H1 (cell line): ENCODE measurements around the gene WASL. TPM values are rescaled to one million over a fixed set of nuclear protein-coding genes. Genes with fewer than 3 reads are reported as not detected.

Experiments
- CTCF ChIA-PET: fragments of 300-600 bp; sonication (Branson Sonifier 250); formaldehyde crosslinking; loops from one replicate; lab custom pipeline; 2021; ENCODE audit not compliant: partially characterized antibody; lab: Charles Lee
- POLR2A ChIA-PET: fragments of 300-600 bp; sonication (Branson Sonifier 250); formaldehyde crosslinking; loops from one replicate; lab custom pipeline; 2021; ENCODE audit warnings: inconsistent platforms; ENCODE audit not compliant: partially characterized antibody; lab: Charles Lee
- DNase-seq, 2 experiments: peaks; one replicate each; pipeline versions ENCODE4 v3.0.0 to v3.0.0-alpha.2; 2010 to 2022; ENCODE audit warnings: low spot score in 2 of 2, low read depth in 1 of 2, mixed read lengths in 1 of 2
- FAIRE-seq: peaks from 2 replicates; lab custom pipeline; 2011; peaks lifted over from hg19 to GRCh38; lab: Jason Lieb, UNC
- H2AFZ ChIP-seq: 2 replicates; pipeline ENCODE4 v1.8.1; 2012; ENCODE audit warnings: low read length, inconsistent platforms
- H2AK5ac ChIP-seq: 2 replicates; pipeline ENCODE4 v1.6.1; 2013; ENCODE audit warnings: low read depth, low read length
- H2BK120ac ChIP-seq: replicated peaks from 2 replicates; pipeline ENCODE3; 2013; ENCODE audit warnings: low read depth, low read length, inconsistent platforms
- H2BK12ac ChIP-seq: 2 replicates; pipeline ENCODE4 v1.6.1; 2013; ENCODE audit warnings: low read depth, low read length
- H2BK15ac ChIP-seq: 2 replicates; pipeline ENCODE4 v1.6.1; 2013; ENCODE audit warnings: low read length
- H2BK20ac ChIP-seq: 2 replicates; pipeline ENCODE4 v1.6.1; 2013; ENCODE audit warnings: low read length
- H2BK5ac ChIP-seq: 2 replicates; pipeline ENCODE4 v1.6.1; 2013; ENCODE audit warnings: low read depth, low read length
- H3K14ac ChIP-seq: 2 replicates; pipeline ENCODE4 v1.6.1; 2013; ENCODE audit warnings: inconsistent platforms; ENCODE audit not compliant: insufficient read length
- H3K18ac ChIP-seq: 2 replicates; pipeline ENCODE4 v1.6.1; 2013; ENCODE audit warnings: low read length; ENCODE audit errors: extremely low read depth
- H3K23ac ChIP-seq: 2 replicates; pipeline ENCODE4 v1.6.1; 2013; ENCODE audit warnings: inconsistent platforms; ENCODE audit not compliant: insufficient read length
- H3K23me2 ChIP-seq: 2 replicates; pipeline ENCODE4 v1.6.1; 2013; ENCODE audit warnings: low read depth, low read length
- H3K27ac ChIP-seq: 2 replicates; pipeline ENCODE4 v1.6.1; 2011; ENCODE audit warnings: low read depth, low read length, inconsistent platforms
- H3K27me3 ChIP-seq, 4 experiments: replicated peaks in 1 of 4; 1 replicate in 1 of 4; 2 replicates in 3 of 4; pipeline versions ENCODE4 v1.6.1 to v1.8.1; 2011 to 2013; ENCODE audit warnings: low read length in 3 of 4, mild to moderate bottlenecking in 3 of 4, inconsistent platforms in 2 of 4, mixed read lengths in 2 of 4, moderate library complexity in 1 of 4; ENCODE audit not compliant: control insufficient read depth in 3 of 4, insufficient read depth in 3 of 4; ENCODE audit errors: extremely low read depth in 1 of 4
- H3K36me3 ChIP-seq, 4 experiments: 2 replicates each; pipeline versions ENCODE4 v1.6.1 to v1.8.1; 2011 to 2013; ENCODE audit warnings: mild to moderate bottlenecking in 4 of 4, low read length in 3 of 4, moderate library complexity in 2 of 4, control low read depth in 1 of 4, inconsistent platforms in 1 of 4; ENCODE audit not compliant: insufficient read depth in 4 of 4, control insufficient read depth in 2 of 4
- H3K4ac ChIP-seq: replicated peaks from 2 replicates; pipeline ENCODE3; 2013; ENCODE audit warnings: low read length, low read depth, mixed read lengths, inconsistent platforms; ENCODE audit not compliant: insufficient read length
- H3K4me1 ChIP-seq, 4 experiments: replicated peaks in 1 of 4; 1 replicate in 1 of 4; 2 replicates in 3 of 4; pipeline versions ENCODE4 v1.6.1 to v1.8.1; 2011 to 2013; ENCODE audit warnings: low read length in 3 of 4, inconsistent platforms in 2 of 4, mixed read lengths in 1 of 4; ENCODE audit not compliant: insufficient read depth in 4 of 4, control insufficient read depth in 3 of 4
- H3K4me2 ChIP-seq, 2 experiments: 2 replicates each; pipeline versions ENCODE4 v1.6.1 to v1.8.1; 2011 to 2013; ENCODE audit warnings: low read depth in 2 of 2, low read length in 2 of 2, control low read depth in 1 of 2, inconsistent platforms in 1 of 2, mild to moderate bottlenecking in 1 of 2; ENCODE audit not compliant: insufficient read depth in 1 of 2
- H3K4me3 ChIP-seq, 4 experiments: fragments of 200-600, 300-600 bp in 1 of 4; sonication (generic), shearing (Covaris generic), sonication (Bioruptor Twin) in 1 of 4; 2 replicates each; pipeline versions ENCODE4 v1.5.1 to v1.8.1; 2011 to 2016; ENCODE audit warnings: low read length in 4 of 4, low read depth in 3 of 4, control low read depth in 2 of 4, inconsistent platforms in 2 of 4, mild to moderate bottlenecking in 2 of 4, mixed read lengths in 1 of 4, moderate library complexity in 1 of 4; ENCODE audit not compliant: insufficient read depth in 2 of 4; ENCODE audit errors: extremely low read depth in 1 of 4
- H3K56ac ChIP-seq: replicated peaks from 2 replicates; pipeline ENCODE3; 2013; ENCODE audit warnings: low read depth, mild to moderate bottlenecking, mixed read lengths, low read length, inconsistent platforms; ENCODE audit not compliant: insufficient read length
- H3K79me1 ChIP-seq: 2 replicates; pipeline ENCODE4 v1.6.1; 2013; ENCODE audit warnings: low read depth, low read length, control low read depth
- H3K79me2 ChIP-seq, 2 experiments: 2 replicates each; pipeline versions ENCODE4 v1.6.1 to v1.8.1; 2012 to 2013; ENCODE audit warnings: low read length in 2 of 2, mild to moderate bottlenecking in 2 of 2, inconsistent platforms in 1 of 2; ENCODE audit not compliant: insufficient read depth in 2 of 2, control insufficient read depth in 1 of 2
- H3K9ac ChIP-seq, 4 experiments: replicated peaks in 1 of 4; 1 replicate in 1 of 4; 2 replicates in 3 of 4; pipeline versions ENCODE4 v1.6.1 to v1.8.1; 2011 to 2013; ENCODE audit warnings: low read depth in 3 of 4, low read length in 3 of 4, control low read depth in 2 of 4, mild to moderate bottlenecking in 2 of 4, moderate library complexity in 2 of 4, inconsistent platforms in 1 of 4; ENCODE audit errors: extremely low read depth in 1 of 4
- H3K9me3 ChIP-seq, 2 experiments: 2 replicates each; pipeline versions ENCODE4 v1.6.1 to v1.8.1; 2012 to 2013; ENCODE audit warnings: mild to moderate bottlenecking in 2 of 2, moderate library complexity in 2 of 2, control low read depth in 1 of 2, inconsistent platforms in 1 of 2, low read depth in 1 of 2, low read length in 1 of 2, mixed read lengths in 1 of 2; ENCODE audit not compliant: insufficient read depth in 2 of 2
- H4K20me1 ChIP-seq, 2 experiments: replicated peaks in 1 of 2; 2 replicates each; pipeline versions ENCODE3 to v1.8.1; 2011 to 2013; ENCODE audit warnings: inconsistent platforms in 2 of 2, low read length in 2 of 2, mild to moderate bottlenecking in 1 of 2; ENCODE audit not compliant: insufficient read depth in 2 of 2, control insufficient read depth in 1 of 2
- H4K5ac ChIP-seq: 2 replicates; pipeline ENCODE4 v1.6.1; 2013; ENCODE audit warnings: low read length, low read depth, mixed read lengths, inconsistent platforms; ENCODE audit not compliant: insufficient read length
- H4K8ac ChIP-seq: 2 replicates; pipeline ENCODE4 v1.8.0; 2013; ENCODE audit warnings: mild to moderate bottlenecking, moderate library complexity, low read length, inconsistent platforms; ENCODE audit not compliant: insufficient read depth; ENCODE audit errors: extremely low read depth
- H4K91ac ChIP-seq: replicated peaks from 2 replicates; pipeline ENCODE3; 2013; ENCODE audit warnings: low read length, mixed read lengths, inconsistent platforms; ENCODE audit not compliant: insufficient read length
- GTF2F1 ChIP-seq: IDR thresholded peaks from 2 replicates; pipeline ENCODE4 v1.6.1; 2012; ENCODE audit warnings: low read depth, low read length, improper control_type of control experiment, borderline replicate concordance
- HDAC2 ChIP-seq, 2 experiments: fragments of 300-600 bp in 1 of 2; sonication (generic) in 1 of 2; IDR thresholded peaks; 2 replicates each; pipeline ENCODE4 v1.6.1; 2011 to 2012; ENCODE audit warnings: low read depth in 2 of 2, low read length in 2 of 2, mild to moderate bottlenecking in 2 of 2, moderate library complexity in 2 of 2, borderline replicate concordance in 1 of 2, inconsistent platforms in 1 of 2
- JUN ChIP-seq: IDR thresholded peaks from 2 replicates; pipeline ENCODE4 v1.6.1; 2011; ENCODE audit warnings: low read depth, mild to moderate bottlenecking, improper control_type of control experiment, low read length
- KDM1A ChIP-seq: fragments of 200-600, 300-600 bp; sonication (generic); IDR thresholded peaks from 2 replicates; pipeline ENCODE4 v1.7.1; 2016; ENCODE audit warnings: mild to moderate bottlenecking, low read length, borderline replicate concordance
- MAFK ChIP-seq: IDR thresholded peaks from 2 replicates; pipeline ENCODE4 v1.6.1; 2012; ENCODE audit warnings: low read depth, mild to moderate bottlenecking, improper control_type of control experiment, low read length
- POLR2AphosphoS5 ChIP-seq: IDR thresholded peaks from 2 replicates; pipeline ENCODE4 v1.6.1; 2011; ENCODE audit warnings: low read depth, low read length
- POU5F1 ChIP-seq: IDR thresholded peaks from 2 replicates; pipeline ENCODE4 v1.6.1; 2011; ENCODE audit warnings: low read depth, mild to moderate bottlenecking, low read length, moderate library complexity
- RBBP5 ChIP-seq: IDR thresholded peaks from 2 replicates; pipeline ENCODE4 v1.7.1; 2012; ENCODE audit warnings: low read depth, mild to moderate bottlenecking, inconsistent platforms, low read length, moderate library complexity, borderline replicate concordance
- TCF12 ChIP-seq: IDR thresholded peaks from 2 replicates; pipeline ENCODE4 v1.6.1; 2011; ENCODE audit warnings: low read depth, mild to moderate bottlenecking, low read length
- WGBS, 2 experiments: shearing (Covaris generic) in 1 of 2; methylation state at CpG; one replicate each; pipeline versions ENCODE4 v1.1.6 to v1.1.7; 2013 to 2015; ENCODE audit warnings: low lambda C conversion rate in 2 of 2, mixed read lengths in 2 of 2, inconsistent platforms in 1 of 2, low coverage in 1 of 2, missing lambda C conversion rate in 1 of 2; ENCODE audit not compliant: insufficient replicate concordance in 2 of 2, insufficient coverage in 1 of 2, insufficient read length in 1 of 2; ENCODE audit errors: extremely low coverage in 1 of 2, missing lambda C conversion rate in 1 of 2; 5-methylcytosine and 5-hydroxymethylcytosine counted together
- polyA plus RNA-seq, 7 experiments: library from polyadenylated mRNA; depleted of rRNA in 3 of 7; stranded (reverse) in 5 of 7; unstranded in 2 of 7; fragments of >200 nt in 5 of 7; fragments of 200-250 nt in 2 of 7; gene quantifications; 1 replicate in 5 of 7; 2 replicates in 1 of 7; 4 replicates in 1 of 7; pipeline versions ENCODE4 v1.2.1 to v1.2.3, GENCODE V29; 2011 to 2013; ENCODE audit warnings: missing spikeins in 2 of 7, mixed read lengths in 2 of 7
- total RNA-seq: library from RNA; stranded (reverse); fragmentation: NEBNext Ultra II Directional; extraction: Animal tissue kit (Norgen Biotek cat#: 25700); gene quantifications from 2 replicates; pipeline ENCODE4 v1.2.1, GENCODE V29; 2021
- TF ChIP-seq, protein P1 (sequence below): IDR thresholded peaks from 2 replicates; pipeline ENCODE4 v1.6.1; 2012; ENCODE audit warnings: low read length, inconsistent platforms
- TF ChIP-seq, protein P2 (sequence below): IDR thresholded peaks from 2 replicates; pipeline ENCODE4 v1.6.1; 2012; ENCODE audit warnings: inconsistent platforms

WASL gene
- total and polyA plus RNA-seq, 2 of the 8 experiments (the other 6 are each of a cell fraction or from before 2014, with no cell fraction given) = 7.7 to 38.9 TPM

GRCh38 chr7:123715799-123716198, 33.0 kb downstream of the WASL start:
- H3K23me2 ChIP-seq = no peaks in the 10 kb centered on the region; the same call in 1 of the 2 replicates
- no peak overlapping the region for H2BK5ac ChIP-seq
- peaks cover 0 to 3% (median under 1%) of the 10 kb centered on the region in 4 experiments; a peak in 2 of 7 replicates for H3K4me1 ChIP-seq
- ChIA-PET POLR2A (interaction anchor here (0.6 to 3.5 kb wide), 2 partner anchors 18 to 33 kb away, joined by 3 to 19 read pairs; partner anchors contain the start of gene WASL), CTCF (interaction anchor here (1.0 to 4.4 kb wide), 10 partner anchors 8 to 60 kb away, joined by 3 to 14 read pairs (median 7); no protein-coding TSS in a partner anchor)
- peaks cover 0 to 6% (median 0%) of the 10 kb centered on the region in 4 experiments; a peak in 1 of 8 replicates for H3K36me3 ChIP-seq
- H3K18ac ChIP-seq = no peak overlapping the region
- H3K4me3 ChIP-seq = no peak overlapping the region
- WGBS, 2 experiments = 47% methylated on average over 1 of the region's 1 CpG; no CpG with 5 or more reads in 1 of the 2 experiments
- H3K23ac ChIP-seq = no peak overlapping the region
- no peak overlapping the region for H2BK20ac ChIP-seq
- no peak overlapping the region for H3K14ac ChIP-seq
- peaks cover 3 to 98% of the 10 kb centered on the region in 2 experiments; a peak in 3 of 4 replicates for H3K79me2 ChIP-seq
- H2BK120ac ChIP-seq = no peak overlapping the region
- no peak overlapping the region for H4K5ac ChIP-seq
- no peak for DNase-seq
- H3K27me3 ChIP-seq = no peaks in the 10 kb centered on the region
- no peak overlapping the region for H2AK5ac ChIP-seq
- H4K20me1 ChIP-seq = peaks cover 2 to 4% of the 10 kb centered on the region in 2 experiments
- H2AFZ ChIP-seq = no peak overlapping the region
- no peak overlapping the region for H3K56ac ChIP-seq
- H2BK12ac ChIP-seq = no peak overlapping the region
- no peak overlapping the region for H3K9ac ChIP-seq
- H2BK15ac ChIP-seq = no peak overlapping the region
- no peak overlapping the region for H3K4ac ChIP-seq
- H3K4me2 ChIP-seq = no peak overlapping the region
- no peak overlapping the region for H4K91ac ChIP-seq
- FAIRE-seq = no peak
- peaks cover 2% of the 10 kb centered on the region for H3K79me1 ChIP-seq
- no peaks in the 10 kb centered on the region; a peak in 1 of 4 replicates for H3K9me3 ChIP-seq
- H3K27ac ChIP-seq = no peak overlapping the region
- H4K8ac ChIP-seq = no peak overlapping the region
- no peak for TF ChIP-seq KDM1A
- no peak for TF ChIP-seq JUN
- no peak for TF ChIP-seq RBBP5
- no peak for TF ChIP-seq GTF2F1
- no peak for TF ChIP-seq POLR2AphosphoS5
- no peak for TF ChIP-seq POU5F1
- TF ChIP-seq, protein P1, sequence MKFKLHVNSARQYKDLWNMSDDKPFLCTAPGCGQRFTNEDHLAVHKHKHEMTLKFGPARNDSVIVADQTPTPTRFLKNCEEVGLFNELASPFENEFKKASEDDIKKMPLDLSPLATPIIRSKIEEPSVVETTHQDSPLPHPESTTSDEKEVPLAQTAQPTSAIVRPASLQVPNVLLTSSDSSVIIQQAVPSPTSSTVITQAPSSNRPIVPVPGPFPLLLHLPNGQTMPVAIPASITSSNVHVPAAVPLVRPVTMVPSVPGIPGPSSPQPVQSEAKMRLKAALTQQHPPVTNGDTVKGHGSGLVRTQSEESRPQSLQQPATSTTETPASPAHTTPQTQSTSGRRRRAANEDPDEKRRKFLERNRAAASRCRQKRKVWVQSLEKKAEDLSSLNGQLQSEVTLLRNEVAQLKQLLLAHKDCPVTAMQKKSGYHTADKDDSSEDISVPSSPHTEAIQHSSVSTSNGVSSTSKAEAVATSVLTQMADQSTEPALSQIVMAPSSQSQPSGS = no peak
- TF ChIP-seq TCF12 = no peak
- TF ChIP-seq HDAC2 (IDR thresholded peaks at IDR 0.05; ENCODE audit: borderline replicate concordance in 1 of 2, low read depth in 2 of 2, low read length in 2 of 2) = no peak
- TF ChIP-seq, protein P2, sequence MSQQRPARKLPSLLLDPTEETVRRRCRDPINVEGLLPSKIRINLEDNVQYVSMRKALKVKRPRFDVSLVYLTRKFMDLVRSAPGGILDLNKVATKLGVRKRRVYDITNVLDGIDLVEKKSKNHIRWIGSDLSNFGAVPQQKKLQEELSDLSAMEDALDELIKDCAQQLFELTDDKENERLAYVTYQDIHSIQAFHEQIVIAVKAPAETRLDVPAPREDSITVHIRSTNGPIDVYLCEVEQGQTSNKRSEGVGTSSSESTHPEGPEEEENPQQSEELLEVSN = no peak
- no peak for TF ChIP-seq MAFK
